Measurements from ENCODE around the gene PPP1R1C. TPM values are rescaled to one million over a fixed set of nuclear protein-coding genes. Genes with fewer than 3 reads are reported as not detected.

The PPP1R1C gene
- total RNA-seq, 4 donors from 2014 or later, result not detected

- no peaks in the 10 kb centered on the region for H3K27me3 ChIP-seq
- in situ Hi-C loops (cut with MboI; ENCODE audit: low sequenced_read_pairs in 4 of 4), result no loop called here
- intact Hi-C loops (cut with DNase I; ENCODE audit: low total_unique reads), result no loop called here
- H3K4me3 ChIP-seq, result no peak overlapping the region
- no peaks in the 10 kb centered on the region for H3K4me1 ChIP-seq
- H3K27ac ChIP-seq, result no peak overlapping the region
- no peaks in the 10 kb centered on the region for H3K9me3 ChIP-seq
- DNase-seq (no peak), ATAC-seq (no peak)
- no peaks in the 10 kb centered on the region for H3K36me3 ChIP-seq
- TF ChIP-seq POLR2A (IDR thresholded peaks at IDR 0.05), result no peak
- no peak for TF ChIP-seq CTCF (IDR thresholded peaks at IDR 0.05 in 4 of 5, conservative IDR thresholded peaks at IDR 0.05 in 1 of 5)
Observed at GRCh38 chr2:181977661-181978350, 7.8 kb upstream of the PPP1R1C start.

GRCh38 chr2:181978351-181979150 is 7.1 kb upstream of the PPP1R1C start:
- no peak for ATAC-seq
- Histone ChIP-seq H3K27me3 (no peaks in the 10 kb centered on the region), H3K36me3 (no peaks in the 10 kb centered on the region), H3K4me1 (no peaks in the 10 kb centered on the region), H3K9me3 (no peaks in the 10 kb centered on the region), H3K4me3 (no peak overlapping the region), H3K27ac (no peak overlapping the region)
- intact Hi-C loops (cut with DNase I; ENCODE audit: low total_unique reads), result no loop called here
- in situ Hi-C loops (cut with MboI; ENCODE audit: low sequenced_read_pairs in 4 of 4), result no loop called here
- TF ChIP-seq CTCF (IDR thresholded peaks at IDR 0.05 in 4 of 5, conservative IDR thresholded peaks at IDR 0.05 in 1 of 5) (no peak), POLR2A (IDR thresholded peaks at IDR 0.05) (no peak)
- no peak for DNase-seq

- in situ Hi-C loops (cut with MboI; ENCODE audit: low sequenced_read_pairs in 4 of 4), result no loop called here
- H3K9me3 ChIP-seq, result no peaks in the 10 kb centered on the region
- no peak for TF ChIP-seq CTCF (IDR thresholded peaks at IDR 0.05 in 4 of 5, conservative IDR thresholded peaks at IDR 0.05 in 1 of 5)
- TF ChIP-seq POLR2A (IDR thresholded peaks at IDR 0.05), result no peak
- H3K27me3 ChIP-seq, result no peaks in the 10 kb centered on the region
- DNase-seq, result no peak
- no peaks in the 10 kb centered on the region for H3K36me3 ChIP-seq
- H3K4me1 ChIP-seq, result peaks cover 22 to 32% of the 10 kb centered on the region in 2 donors
- no peak overlapping the region for H3K27ac ChIP-seq
- no peak for ATAC-seq
- H3K4me3 ChIP-seq, result no peak overlapping the region
- intact Hi-C loops (cut with DNase I; ENCODE audit: low total_unique reads), result no loop called here
Observed at GRCh38 chr2:181984060-181984459, 1.6 kb upstream of the PPP1R1C start.

- ATAC-seq (no peak), DNase-seq (no peak)
- Histone ChIP-seq H3K27ac (peak overlapping the region; percentile 14 to 53 (median 34)), H3K36me3 (no peaks in the 10 kb centered on the region), H3K9me3 (no peaks in the 10 kb centered on the region), H3K4me3 (peak overlapping the region in 1 of 4 donors; percentile 7), H3K27me3 (no peaks in the 10 kb centered on the region), H3K4me1 (peaks cover 25 to 40% of the 10 kb centered on the region in 2 donors)
- in situ Hi-C loops (cut with MboI; ENCODE audit: low sequenced_read_pairs in 4 of 4) (no loop called here), intact Hi-C loops (cut with DNase I; ENCODE audit: low total_unique reads) (no loop called here)
- no peak for TF ChIP-seq POLR2A (IDR thresholded peaks at IDR 0.05)
- TF ChIP-seq CTCF (IDR thresholded peaks at IDR 0.05 in 4 of 5, conservative IDR thresholded peaks at IDR 0.05 in 1 of 5), result no peak
Observed at GRCh38 chr2:181984814-181985631, 630 bp upstream of the PPP1R1C start.
